Measurements from ENCODE around the gene PPT2. TPM values are rescaled to one million over a fixed set of nuclear protein-coding genes. Genes with fewer than 3 reads are reported as not detected.

Gene PPT2
- total and polyA plus RNA-seq, 2 of the 13 experiments (the other 11 are each of a cell fraction or from before 2014, with no cell fraction given), result 39.2 to 61.8 TPM

DNA sequence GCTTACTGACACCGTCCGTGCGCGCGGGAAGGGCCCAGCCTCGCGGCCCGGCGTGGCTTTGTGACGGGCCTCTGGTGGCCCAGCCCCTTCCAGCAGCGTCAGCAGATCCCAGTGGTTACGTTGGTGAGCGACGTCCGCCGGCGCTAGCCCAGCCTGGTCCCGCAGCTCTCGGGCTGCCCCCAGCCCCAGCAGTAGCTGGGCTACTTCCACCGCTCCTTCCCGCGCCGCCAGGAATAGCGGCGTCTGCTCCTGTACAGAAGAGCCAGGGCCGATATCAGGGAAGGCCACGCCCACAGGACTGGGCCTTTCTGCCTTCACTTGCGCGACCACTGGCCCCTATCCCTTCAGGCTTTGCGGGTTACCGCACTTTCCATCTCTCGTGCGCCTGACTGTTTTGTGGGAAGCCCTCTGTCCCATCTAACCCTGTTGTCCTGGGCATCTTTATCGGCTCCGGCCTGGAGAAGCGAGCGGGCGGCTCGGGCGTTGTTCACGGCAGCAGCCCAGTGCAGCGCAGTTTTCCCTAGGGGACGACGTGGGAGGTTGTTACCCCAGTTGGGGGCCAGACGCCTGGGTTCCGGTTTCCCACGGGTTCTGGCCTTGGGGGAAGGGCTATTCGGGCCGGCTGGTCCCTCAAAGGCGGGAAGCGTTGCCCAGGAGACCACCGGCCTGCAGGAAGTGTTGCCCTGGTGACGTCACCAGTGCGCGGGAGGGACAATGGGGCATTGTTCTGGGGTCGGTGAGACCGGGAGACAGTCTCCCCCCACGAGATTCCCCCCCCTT lies 42.2 kb downstream of the PPT2 start (continued):
- TF ChIP-seq, protein P1, sequence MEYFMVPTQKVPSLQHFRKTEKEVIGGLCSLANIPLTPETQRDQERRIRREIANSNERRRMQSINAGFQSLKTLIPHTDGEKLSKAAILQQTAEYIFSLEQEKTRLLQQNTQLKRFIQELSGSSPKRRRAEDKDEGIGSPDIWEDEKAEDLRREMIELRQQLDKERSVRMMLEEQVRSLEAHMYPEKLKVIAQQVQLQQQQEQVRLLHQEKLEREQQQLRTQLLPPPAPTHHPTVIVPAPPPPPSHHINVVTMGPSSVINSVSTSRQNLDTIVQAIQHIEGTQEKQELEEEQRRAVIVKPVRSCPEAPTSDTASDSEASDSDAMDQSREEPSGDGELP (IDR thresholded peaks at IDR 0.05; ENCODE audit: borderline replicate concordance, low read depth), result peak; percentile 69; the same call in 1 of the 2 replicates
- 0 out of 2 replicates have a peak, but pooled peaks have one; percentile 5 for TF ChIP-seq NFE2 (CRISPR knock-in tag; IDR thresholded peaks at IDR 0.05)
- TF ChIP-seq PCBP1 (IDR thresholded peaks at IDR 0.05; ENCODE audit: borderline replicate concordance, low read depth, low read length), result no peak; the same call in none of the 2 replicates
- 0 out of 2 replicates have a peak, but pooled peaks have one; percentile 4 for TF ChIP-seq FOSL1 (CRISPR knock-in tag; IDR thresholded peaks at IDR 0.05; ENCODE audit: borderline replicate concordance)
- no peak for TF ChIP-seq MTA3 (CRISPR knock-in tag; IDR thresholded peaks at IDR 0.05)
- peak; percentile 94 for TF ChIP-seq ZFY (CRISPR knock-in tag; IDR thresholded peaks at IDR 0.05)
- TF ChIP-seq NAIF1 (CRISPR knock-in tag; IDR thresholded peaks at IDR 0.05; ENCODE audit: borderline replicate concordance), result no peak; the same call in 1 of the 2 replicates
- TF ChIP-seq ZBTB25 (CRISPR knock-in tag; IDR thresholded peaks at IDR 0.05), result peak; percentile 88; the same call in 1 of the 2 replicates
- 0 out of 2 replicates have a peak, but pooled peaks have one; percentile 37 for TF ChIP-seq ZBTB3 (CRISPR knock-in tag; IDR thresholded peaks at IDR 0.05; ENCODE audit: borderline replicate concordance, low read depth)
- TF ChIP-seq ELF1 (CRISPR knock-in tag; IDR thresholded peaks at IDR 0.05), result peak; percentile 76
- peak; percentile 88; the same call in 1 of the 2 replicates for TF ChIP-seq CAMTA2 (CRISPR knock-in tag; IDR thresholded peaks at IDR 0.05; ENCODE audit: borderline replicate concordance)
- TF ChIP-seq MXI1 (IDR thresholded peaks at IDR 0.05; ENCODE audit: borderline replicate concordance, low read depth, low read length), result peak; percentile 57; the same call in 2 of the 3 replicates
- TF ChIP-seq ATF7-NPFF (CRISPR knock-in tag; IDR thresholded peaks at IDR 0.05; ENCODE audit: low read depth), result peak; percentile 86
- TF ChIP-seq, protein P2, sequence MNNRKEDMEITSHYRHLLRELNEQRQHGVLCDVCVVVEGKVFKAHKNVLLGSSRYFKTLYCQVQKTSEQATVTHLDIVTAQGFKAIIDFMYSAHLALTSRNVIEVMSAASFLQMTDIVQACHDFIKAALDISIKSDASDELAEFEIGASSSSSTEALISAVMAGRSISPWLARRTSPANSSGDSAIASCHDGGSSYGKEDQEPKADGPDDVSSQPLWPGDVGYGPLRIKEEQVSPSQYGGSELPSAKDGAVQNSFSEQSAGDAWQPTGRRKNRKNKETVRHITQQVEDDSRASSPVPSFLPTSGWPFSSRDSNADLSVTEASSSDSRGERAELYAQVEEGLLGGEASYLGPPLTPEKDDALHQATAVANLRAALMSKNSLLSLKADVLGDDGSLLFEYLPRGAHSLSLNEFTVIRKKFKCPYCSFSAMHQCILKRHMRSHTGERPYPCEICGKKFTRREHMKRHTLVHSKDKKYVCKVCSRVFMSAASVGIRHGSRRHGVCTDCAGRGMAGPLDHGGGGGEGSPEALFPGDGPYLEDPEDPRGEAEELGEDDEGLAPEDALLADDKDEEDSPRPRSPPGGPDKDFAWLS (CRISPR knock-in tag; IDR thresholded peaks at IDR 0.05; ENCODE audit: borderline replicate concordance), result peak; percentile 25; the same call in 1 of the 2 replicates
- no peak; the same call in 1 of the 2 replicates for TF ChIP-seq ZSCAN22 (CRISPR knock-in tag; IDR thresholded peaks at IDR 0.05)
- peak; percentile 81; the same call in 1 of the 2 replicates for TF ChIP-seq KLF9 (CRISPR knock-in tag; IDR thresholded peaks at IDR 0.05; ENCODE audit: low read depth)
- no peak for TF ChIP-seq SUZ12 (IDR thresholded peaks at IDR 0.05; ENCODE audit: low read depth, low read length)
- TF ChIP-seq, protein P3, sequence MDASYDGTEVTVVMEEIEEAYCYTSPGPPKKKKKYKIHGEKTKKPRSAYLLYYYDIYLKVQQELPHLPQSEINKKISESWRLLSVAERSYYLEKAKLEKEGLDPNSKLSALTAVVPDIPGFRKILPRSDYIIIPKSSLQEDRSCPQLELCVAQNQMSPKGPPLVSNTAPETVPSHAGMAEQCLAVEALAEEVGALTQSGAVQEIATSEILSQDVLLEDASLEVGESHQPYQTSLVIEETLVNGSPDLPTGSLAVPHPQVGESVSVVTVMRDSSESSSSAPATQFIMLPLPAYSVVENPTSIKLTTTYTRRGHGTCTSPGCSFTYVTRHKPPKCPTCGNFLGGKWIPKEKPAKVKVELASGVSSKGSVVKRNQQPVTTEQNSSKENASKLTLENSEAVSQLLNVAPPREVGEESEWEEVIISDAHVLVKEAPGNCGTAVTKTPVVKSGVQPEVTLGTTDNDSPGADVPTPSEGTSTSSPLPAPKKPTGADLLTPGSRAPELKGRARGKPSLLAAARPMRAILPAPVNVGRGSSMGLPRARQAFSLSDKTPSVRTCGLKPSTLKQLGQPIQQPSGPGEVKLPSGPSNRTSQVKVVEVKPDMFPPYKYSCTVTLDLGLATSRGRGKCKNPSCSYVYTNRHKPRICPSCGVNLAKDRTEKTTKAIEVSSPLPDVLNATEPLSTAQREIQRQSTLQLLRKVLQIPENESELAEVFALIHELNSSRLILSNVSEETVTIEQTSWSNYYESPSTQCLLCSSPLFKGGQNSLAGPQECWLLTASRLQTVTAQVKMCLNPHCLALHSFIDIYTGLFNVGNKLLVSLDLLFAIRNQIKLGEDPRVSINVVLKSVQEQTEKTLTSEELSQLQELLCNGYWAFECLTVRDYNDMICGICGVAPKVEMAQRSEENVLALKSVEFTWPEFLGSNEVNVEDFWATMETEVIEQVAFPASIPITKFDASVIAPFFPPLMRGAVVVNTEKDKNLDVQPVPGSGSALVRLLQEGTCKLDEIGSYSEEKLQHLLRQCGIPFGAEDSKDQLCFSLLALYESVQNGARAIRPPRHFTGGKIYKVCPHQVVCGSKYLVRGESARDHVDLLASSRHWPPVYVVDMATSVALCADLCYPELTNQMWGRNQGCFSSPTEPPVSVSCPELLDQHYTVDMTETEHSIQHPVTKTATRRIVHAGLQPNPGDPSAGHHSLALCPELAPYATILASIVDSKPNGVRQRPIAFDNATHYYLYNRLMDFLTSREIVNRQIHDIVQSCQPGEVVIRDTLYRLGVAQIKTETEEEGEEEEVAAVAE (CRISPR knock-in tag; IDR thresholded peaks at IDR 0.05; ENCODE audit: borderline replicate concordance), result no peak; the same call in 1 of the 2 replicates
